GM12878 (cell line): ENCODE measurements around the gene ATXN1. TPM values are rescaled to one million over a fixed set of nuclear protein-coding genes. Genes with fewer than 3 reads are reported as not detected.
A peak's percentile ranks its signal among the peaks of the same experiment; 100 is the strongest.

Source experiments
- CHD1 ChIP-seq: IDR thresholded peaks from 2 replicates; pipeline ENCODE4 v1.6.1; 2012; ENCODE audit warnings: low read depth, low read length, improper control_type of control experiment
- ETV6 ChIP-seq, 2 experiments: fragments of 450-650 bp in 1 of 2; IDR thresholded peaks in 1 of 2; conservative IDR thresholded peaks in 1 of 2; 2 replicates each; pipeline ENCODE4 v1.6.1; 2014; ENCODE audit warnings: antibody characterized with exemption in 1 of 2, borderline replicate concordance in 1 of 2, low read depth in 1 of 2, mild to moderate bottlenecking in 1 of 2, moderate library complexity in 1 of 2
- FOS ChIP-seq: IDR thresholded peaks from 3 replicates; pipeline ENCODE4 v1.6.1; 2011; ENCODE audit warnings: borderline replicate concordance; ENCODE audit not compliant: insufficient read length; ENCODE audit errors: extremely low read depth
- FOXK2 ChIP-seq: fragments of 450-650 bp; IDR thresholded peaks from 2 replicates; pipeline ENCODE4 v1.6.1; 2017; ENCODE audit warnings: mild to moderate bottlenecking, moderate library complexity
- HCFC1 ChIP-seq: fragments of 150-350 bp; IDR thresholded peaks from 2 replicates; pipeline ENCODE4 v1.6.1; 2014; ENCODE audit warnings: low read length
- KAT2A ChIP-seq: conservative IDR thresholded peaks from 2 replicates; pipeline ENCODE4 v1.6.1; 2011; ENCODE audit warnings: low read depth, low read length; ENCODE audit not compliant: control insufficient read depth
- MXI1 ChIP-seq: fragments of 150-350 bp; IDR thresholded peaks from 2 replicates; pipeline ENCODE4 v1.6.1; 2011; ENCODE audit warnings: low read depth, mild to moderate bottlenecking, inconsistent platforms, low read length, improper control_type of control experiment
- NFIC ChIP-seq: IDR thresholded peaks from 2 replicates; pipeline ENCODE4 v1.6.1; 2012; ENCODE audit warnings: low read depth, mild to moderate bottlenecking, inconsistent platforms, low read length, moderate library complexity
- NFYA ChIP-seq: IDR thresholded peaks from 2 replicates; pipeline ENCODE4 v1.6.1; 2011; ENCODE audit warnings: low read depth, mild to moderate bottlenecking, low read length, improper control_type of control experiment, borderline replicate concordance
- RELA ChIP-seq: fragments of 450-650 bp; IDR thresholded peaks from 2 replicates; pipeline ENCODE4 v1.8.0; 2014; ENCODE audit warnings: borderline replicate concordance; ENCODE audit not compliant: partially characterized antibody
- SIX5 ChIP-seq: IDR thresholded peaks from 2 replicates; pipeline ENCODE4 v1.6.1; 2011; ENCODE audit warnings: mild to moderate bottlenecking, low read depth, low read length, moderate library complexity; ENCODE audit not compliant: severe bottlenecking
- SMARCA5 ChIP-seq: fragments of 450-650 bp; IDR thresholded peaks from 2 replicates; pipeline ENCODE4 v1.6.1; 2017; ENCODE audit warnings: mild to moderate bottlenecking
- SRF ChIP-seq, 2 experiments: IDR thresholded peaks; 2 replicates each; pipeline ENCODE4 v1.6.1; 2011; ENCODE audit warnings: low read depth in 2 of 2, low read length in 2 of 2, mild to moderate bottlenecking in 1 of 2, moderate library complexity in 1 of 2
- TCF12 ChIP-seq: IDR thresholded peaks from 2 replicates; pipeline ENCODE4 v1.6.1; 2011; ENCODE audit warnings: low read depth, mild to moderate bottlenecking, low read length
- USF2 ChIP-seq: IDR thresholded peaks from 2 replicates; pipeline ENCODE4 v1.6.1; 2011; ENCODE audit warnings: low read depth, low read length, improper control_type of control experiment, borderline replicate concordance
- YY1 ChIP-seq: IDR thresholded peaks from 2 replicates; pipeline ENCODE4 v1.6.1; 2011; ENCODE audit warnings: low read depth, mild to moderate bottlenecking, low read length
- ZNF384 ChIP-seq: IDR thresholded peaks from 2 replicates; pipeline ENCODE4 v1.6.1; 2012; ENCODE audit warnings: low read depth, mild to moderate bottlenecking, low read length, improper control_type of control experiment, borderline replicate concordance
- ZNF622 ChIP-seq: fragments of 450-650 bp; IDR thresholded peaks from 2 replicates; pipeline ENCODE4 v1.6.1; 2017; ENCODE audit warnings: mild to moderate bottlenecking, inconsistent platforms
- polyA plus RNA-seq, 11 experiments: library from polyadenylated mRNA; depleted of rRNA in 4 of 11; unstranded in 6 of 11; stranded (reverse) in 5 of 11; fragments of >200 nt; fragmentation: Nextera tagmentation in 4 of 11; fragmentation: Illumina TruSeq in 1 of 11; extraction: Ambion mirVana in 4 of 11; extraction: Trizol in 1 of 11; gene quantifications; 1 replicate in 1 of 11; 2 replicates in 10 of 11; pipeline versions ENCODE4 v1.2.1 to v1.2.3, GENCODE V29; 2011 to 2016; ENCODE audit warnings: inconsistent platforms in 2 of 11, missing spikeins in 2 of 11, low read depth in 1 of 11
- total RNA-seq, 4 experiments: library from RNA; depleted of rRNA in 3 of 4; stranded (reverse); fragments of >200 nt in 3 of 4; fragmentation: Illumina TruSeq in 1 of 4; extraction: Trizol in 1 of 4; gene quantifications; 2 replicates each; pipeline versions ENCODE4 v1.2.1 to v1.2.3, GENCODE V29; 2013 to 2021
- TF ChIP-seq, protein P1 (sequence below): fragments of 450-650 bp; IDR thresholded peaks from 2 replicates; pipeline ENCODE4 v1.6.1; 2014; ENCODE audit warnings: mild to moderate bottlenecking
- TF ChIP-seq, protein P2 (sequence below): IDR thresholded peaks from 2 replicates; pipeline ENCODE4 v1.6.1; 2011; ENCODE audit warnings: mild to moderate bottlenecking, low read depth, low read length, moderate library complexity; ENCODE audit not compliant: insufficient replicate concordance
- TF ChIP-seq, protein P3 (sequence below): fragments of 450-650 bp; formaldehyde crosslinking; IDR thresholded peaks from 2 replicates; pipeline ENCODE4 v1.4.0; 2022; ENCODE audit warnings: mild to moderate bottlenecking, moderate library complexity
- TF ChIP-seq, protein P4 (sequence below), 3 experiments: IDR thresholded peaks in 2 of 3; conservative IDR thresholded peaks in 1 of 3; 2 replicates each; pipeline ENCODE4 v1.5.1; 2011; ENCODE audit warnings: low read depth in 3 of 3, low read length in 3 of 3, mild to moderate bottlenecking in 3 of 3, control low read depth in 2 of 3, moderate library complexity in 2 of 3, inconsistent platforms in 1 of 3, mixed read lengths in 1 of 3; ENCODE audit not compliant: control insufficient read depth in 2 of 3, insufficient read depth in 1 of 3; ENCODE audit errors: extremely low read depth in 1 of 3

ATXN1 gene
- total and polyA plus RNA-seq, 10 of the 15 experiments (the other 5 are each of a cell fraction or from before 2014, with no cell fraction given), result 12.2 to 51.2 (median 20.5) TPM

DNA sequence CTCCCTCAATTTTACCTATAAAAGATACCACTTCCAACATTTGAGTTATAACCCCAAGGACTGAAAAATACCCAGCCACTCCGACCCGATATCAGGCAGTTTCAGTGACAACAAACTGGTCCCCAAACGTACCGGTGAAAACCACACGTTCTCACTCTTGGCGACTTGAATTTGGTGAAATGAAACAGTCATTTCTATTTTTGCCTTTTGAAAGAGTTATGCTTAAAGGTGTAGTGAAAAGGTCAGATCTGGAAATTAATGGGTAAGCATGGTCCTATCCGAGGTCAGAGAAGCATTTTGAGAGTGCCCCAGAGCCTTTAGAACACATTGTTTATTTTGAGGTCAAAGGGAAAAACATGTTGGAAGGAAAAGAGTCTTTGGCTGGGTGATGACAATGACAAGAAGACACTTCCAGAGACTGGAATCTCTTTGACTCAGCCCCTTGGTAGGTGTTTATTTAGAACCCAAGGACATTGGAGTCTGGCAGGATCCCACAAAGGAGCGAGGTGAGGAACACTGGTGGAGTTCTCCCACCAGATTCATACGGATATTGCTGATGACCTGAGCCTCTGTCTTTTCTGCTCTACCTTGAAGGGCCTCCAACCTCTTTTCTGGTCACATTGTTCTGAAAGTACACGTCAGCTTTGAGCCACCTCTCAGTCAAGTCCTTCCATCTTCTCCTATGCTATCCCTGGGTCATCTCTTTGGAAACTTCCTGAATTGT lies 287.9 kb downstream of the ATXN1 start (continued):
- TF ChIP-seq, protein P1, sequence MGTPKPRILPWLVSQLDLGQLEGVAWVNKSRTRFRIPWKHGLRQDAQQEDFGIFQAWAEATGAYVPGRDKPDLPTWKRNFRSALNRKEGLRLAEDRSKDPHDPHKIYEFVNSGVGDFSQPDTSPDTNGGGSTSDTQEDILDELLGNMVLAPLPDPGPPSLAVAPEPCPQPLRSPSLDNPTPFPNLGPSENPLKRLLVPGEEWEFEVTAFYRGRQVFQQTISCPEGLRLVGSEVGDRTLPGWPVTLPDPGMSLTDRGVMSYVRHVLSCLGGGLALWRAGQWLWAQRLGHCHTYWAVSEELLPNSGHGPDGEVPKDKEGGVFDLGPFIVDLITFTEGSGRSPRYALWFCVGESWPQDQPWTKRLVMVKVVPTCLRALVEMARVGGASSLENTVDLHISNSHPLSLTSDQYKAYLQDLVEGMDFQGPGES, result no peak
- no peak for TF ChIP-seq MXI1
- TF ChIP-seq, protein P2, sequence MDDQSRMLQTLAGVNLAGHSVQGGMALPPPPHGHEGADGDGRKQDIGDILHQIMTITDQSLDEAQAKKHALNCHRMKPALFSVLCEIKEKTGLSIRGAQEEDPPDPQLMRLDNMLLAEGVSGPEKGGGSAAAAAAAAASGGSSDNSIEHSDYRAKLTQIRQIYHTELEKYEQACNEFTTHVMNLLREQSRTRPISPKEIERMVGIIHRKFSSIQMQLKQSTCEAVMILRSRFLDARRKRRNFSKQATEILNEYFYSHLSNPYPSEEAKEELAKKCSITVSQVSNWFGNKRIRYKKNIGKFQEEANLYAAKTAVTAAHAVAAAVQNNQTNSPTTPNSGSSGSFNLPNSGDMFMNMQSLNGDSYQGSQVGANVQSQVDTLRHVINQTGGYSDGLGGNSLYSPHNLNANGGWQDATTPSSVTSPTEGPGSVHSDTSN, result no peak
- TF ChIP-seq USF2, result no peak
- TF ChIP-seq NFIC, result peak; percentile 94
- TF ChIP-seq, protein P3, sequence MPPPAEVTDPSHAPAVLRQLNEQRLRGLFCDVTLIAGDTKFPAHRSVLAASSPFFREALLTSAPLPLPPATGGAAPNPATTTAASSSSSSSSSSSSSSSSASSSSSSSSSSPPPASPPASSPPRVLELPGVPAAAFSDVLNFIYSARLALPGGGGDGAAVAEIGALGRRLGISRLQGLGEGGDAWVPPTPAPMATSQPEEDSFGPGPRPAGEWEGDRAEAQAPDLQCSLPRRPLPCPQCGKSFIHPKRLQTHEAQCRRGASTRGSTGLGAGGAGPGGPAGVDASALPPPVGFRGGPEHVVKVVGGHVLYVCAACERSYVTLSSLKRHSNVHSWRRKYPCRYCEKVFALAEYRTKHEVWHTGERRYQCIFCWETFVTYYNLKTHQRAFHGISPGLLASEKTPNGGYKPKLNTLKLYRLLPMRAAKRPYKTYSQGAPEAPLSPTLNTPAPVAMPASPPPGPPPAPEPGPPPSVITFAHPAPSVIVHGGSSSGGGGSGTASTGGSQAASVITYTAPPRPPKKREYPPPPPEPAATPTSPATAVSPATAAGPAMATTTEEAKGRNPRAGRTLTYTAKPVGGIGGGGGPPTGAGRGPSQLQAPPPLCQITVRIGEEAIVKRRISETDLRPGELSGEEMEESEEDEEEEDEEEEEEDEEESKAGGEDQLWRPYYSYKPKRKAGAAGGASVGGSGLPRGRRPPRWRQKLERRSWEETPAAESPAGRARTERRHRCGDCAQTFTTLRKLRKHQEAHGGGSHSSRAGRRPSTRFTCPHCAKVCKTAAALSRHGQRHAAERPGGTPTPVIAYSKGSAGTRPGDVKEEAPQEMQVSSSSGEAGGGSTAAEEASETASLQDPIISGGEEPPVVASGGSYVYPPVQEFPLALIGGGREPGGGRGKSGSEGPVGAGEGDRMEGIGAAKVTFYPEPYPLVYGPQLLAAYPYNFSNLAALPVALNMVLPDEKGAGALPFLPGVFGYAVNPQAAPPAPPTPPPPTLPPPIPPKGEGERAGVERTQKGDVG (CRISPR knock-in tag), result no peak
- no peak; a peak in 1 of 4 replicates for TF ChIP-seq ETV6 (conservative IDR thresholded peaks at IDR 0.05 in 1 of 2, IDR thresholded peaks at IDR 0.05 in 1 of 2; ENCODE audit: borderline replicate concordance in 1 of 2, low read depth in 1 of 2)
- no peak for TF ChIP-seq HCFC1
- TF ChIP-seq RELA, result no peak
- TF ChIP-seq ZNF622, result no peak
- no peak for TF ChIP-seq TCF12
- no peak for TF ChIP-seq KAT2A
- no peak; the same call in 1 of the 2 replicates for TF ChIP-seq SMARCA5
- no peak for TF ChIP-seq FOS
- TF ChIP-seq ZNF384, result no peak
- TF ChIP-seq YY1, result no peak
- TF ChIP-seq SRF (IDR thresholded peaks at IDR 0.05; ENCODE audit: low read depth in 2 of 2, low read length in 2 of 2), result no peak
- 0 out of 2 replicates have a peak, but pooled peaks have one; percentile 48 for TF ChIP-seq CHD1
- TF ChIP-seq, protein P4, sequence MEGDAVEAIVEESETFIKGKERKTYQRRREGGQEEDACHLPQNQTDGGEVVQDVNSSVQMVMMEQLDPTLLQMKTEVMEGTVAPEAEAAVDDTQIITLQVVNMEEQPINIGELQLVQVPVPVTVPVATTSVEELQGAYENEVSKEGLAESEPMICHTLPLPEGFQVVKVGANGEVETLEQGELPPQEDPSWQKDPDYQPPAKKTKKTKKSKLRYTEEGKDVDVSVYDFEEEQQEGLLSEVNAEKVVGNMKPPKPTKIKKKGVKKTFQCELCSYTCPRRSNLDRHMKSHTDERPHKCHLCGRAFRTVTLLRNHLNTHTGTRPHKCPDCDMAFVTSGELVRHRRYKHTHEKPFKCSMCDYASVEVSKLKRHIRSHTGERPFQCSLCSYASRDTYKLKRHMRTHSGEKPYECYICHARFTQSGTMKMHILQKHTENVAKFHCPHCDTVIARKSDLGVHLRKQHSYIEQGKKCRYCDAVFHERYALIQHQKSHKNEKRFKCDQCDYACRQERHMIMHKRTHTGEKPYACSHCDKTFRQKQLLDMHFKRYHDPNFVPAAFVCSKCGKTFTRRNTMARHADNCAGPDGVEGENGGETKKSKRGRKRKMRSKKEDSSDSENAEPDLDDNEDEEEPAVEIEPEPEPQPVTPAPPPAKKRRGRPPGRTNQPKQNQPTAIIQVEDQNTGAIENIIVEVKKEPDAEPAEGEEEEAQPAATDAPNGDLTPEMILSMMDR (IDR thresholded peaks at IDR 0.05 in 2 of 3, conservative IDR thresholded peaks at IDR 0.05 in 1 of 3; ENCODE audit: control insufficient read depth in 2 of 3, extremely low read depth in 1 of 3, insufficient read depth in 1 of 3, low read depth in 3 of 3, low read length in 3 of 3), result no peak
- TF ChIP-seq NFYA, result no peak
- no peak for TF ChIP-seq SIX5
- TF ChIP-seq FOXK2, result no peak
